Tibial artery (tissue), 4 donors: ENCODE results near the gene MINDY4B.

Source experiments
- DNase-seq, 2 donors: peaks; one replicate each; pipeline ENCODE4 v3.0.0-alpha.2; 2019
- H3K27ac ChIP-seq, 2 donors: fragments of 200-600 bp; sonication (generic) in 1 of 2; 1 replicate in 1 of 2; 2 replicates in 1 of 2; pipeline ENCODE4 v1.5.1; 2018 to 2019; ENCODE audit warnings: mild to moderate bottlenecking in 1 of 2
- H3K27me3 ChIP-seq, 2 donors: fragments of 200-600 bp; sonication (generic) in 1 of 2; one replicate each; pipeline versions ENCODE4 v1.5.1 to v1.6.0; 2016 to 2019
- H3K36me3 ChIP-seq, 3 donors: fragments of 200-600 bp; sonication (generic) in 2 of 3; one replicate each; pipeline ENCODE4 v1.5.1; 2016 to 2019; ENCODE audit warnings: mild to moderate bottlenecking in 2 of 3
- H3K4me1 ChIP-seq, 4 donors: fragments of 200-600 bp; sonication (generic) in 2 of 4; 1 replicate in 3 of 4; 2 replicates in 1 of 4; pipeline ENCODE4 v1.5.1; 2016 to 2019
- H3K4me3 ChIP-seq, 2 donors: fragments of 200-600 bp; sonication (generic) in 1 of 2; 1 replicate in 1 of 2; 2 replicates in 1 of 2; pipeline ENCODE4 v1.5.1; 2018 to 2019; ENCODE audit warnings: mild to moderate bottlenecking in 2 of 2
- H3K9me3 ChIP-seq, 3 donors: fragments of 200-600 bp; sonication (generic) in 1 of 3; one replicate each; pipeline ENCODE4 v1.5.1; 2016 to 2019
- CTCF ChIP-seq, 2 experiments: fragments of 200-600 bp in 1 of 2; fragments of 450-650 bp in 1 of 2; IDR thresholded peaks; one replicate each; pipeline ENCODE4 v1.5.1; 2017 to 2019; ENCODE audit warnings: antibody characterized with exemption in 2 of 2, mild to moderate bottlenecking in 1 of 2, moderate library complexity in 1 of 2
- intact Hi-C: fragments of 100-400 bp; cut with DNase I; formaldehyde crosslinking; loops from one replicate; pipeline ENCODE4 v1.15.0; 2023; ENCODE audit warnings: low total_unique reads

Gene MINDY4B

DNA sequence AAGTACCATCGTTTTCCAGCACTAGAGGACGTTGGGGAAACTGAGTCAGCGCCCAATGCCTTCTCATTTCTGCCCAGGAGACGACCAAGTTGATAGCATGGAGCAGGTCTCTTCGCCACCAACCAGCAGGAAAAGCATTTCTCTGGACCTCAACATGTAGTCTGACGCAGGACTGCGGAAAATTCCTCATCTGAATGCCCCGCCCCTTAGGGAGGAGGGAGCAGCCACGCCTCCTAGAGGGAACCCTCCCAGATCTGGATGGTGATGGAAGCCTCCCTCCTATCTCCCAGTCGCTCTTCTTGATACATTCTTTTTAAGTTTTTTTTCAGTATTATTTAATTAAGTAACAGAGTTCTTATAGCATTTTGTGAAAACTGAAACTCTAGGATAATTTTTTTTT, 17.4 kb upstream of the MINDY4B start:
- no peaks in the 10 kb centered on the region for H3K36me3 ChIP-seq
- H3K4me3 ChIP-seq = no peak overlapping the region
- no peak overlapping the region for H3K27ac ChIP-seq
- intact Hi-C loops = no loop called here
- no peaks in the 10 kb centered on the region for H3K4me1 ChIP-seq
- DNase-seq = no peak
- no peak for TF ChIP-seq CTCF (IDR thresholded peaks at IDR 0.05)
- H3K9me3 ChIP-seq = no peaks in the 10 kb centered on the region
- H3K27me3 ChIP-seq = peaks cover 0 to 5% of the 10 kb centered on the region in 2 donors

DNA sequence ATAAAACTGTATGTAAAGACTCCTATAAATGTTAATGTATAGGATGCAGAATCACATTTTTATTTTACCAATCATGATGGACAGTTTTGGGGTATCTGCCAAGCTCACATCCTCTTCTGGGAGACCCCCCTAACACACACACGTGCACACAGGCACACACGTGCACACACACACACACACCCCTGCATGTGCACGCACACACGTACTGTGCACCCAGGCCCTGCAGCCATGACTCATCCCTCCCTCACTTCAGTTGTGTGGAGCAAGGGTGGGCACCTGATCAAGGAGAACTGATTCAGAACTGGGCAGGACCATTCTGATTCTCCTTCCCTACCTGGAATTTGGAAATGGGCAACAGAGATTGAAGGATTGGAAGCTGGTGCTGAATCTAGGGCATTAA, 16.0 kb upstream of the MINDY4B start:
- no peaks in the 10 kb centered on the region for H3K36me3 ChIP-seq
- peaks cover 0 to 5% of the 10 kb centered on the region in 2 donors for H3K27me3 ChIP-seq
- H3K9me3 ChIP-seq = no peaks in the 10 kb centered on the region
- H3K27ac ChIP-seq = no peak overlapping the region
- intact Hi-C loops = no loop called here
- H3K4me3 ChIP-seq = no peak overlapping the region
- no peak for TF ChIP-seq CTCF (IDR thresholded peaks at IDR 0.05)
- DNase-seq = no peak
- H3K4me1 ChIP-seq = no peaks in the 10 kb centered on the region

GRCh38 chr3:150920236-150920635, 15.0 kb upstream of the MINDY4B start:
- H3K27me3 ChIP-seq = peaks cover 0 to 3% of the 10 kb centered on the region in 2 donors
- DNase-seq = no peak
- no peak overlapping the region for H3K27ac ChIP-seq
- intact Hi-C loops = no loop called here
- H3K36me3 ChIP-seq = no peaks in the 10 kb centered on the region
- H3K9me3 ChIP-seq = no peaks in the 10 kb centered on the region
- no peaks in the 10 kb centered on the region for H3K4me1 ChIP-seq
- no peak overlapping the region for H3K4me3 ChIP-seq
- no peak for TF ChIP-seq CTCF (IDR thresholded peaks at IDR 0.05)

DNA sequence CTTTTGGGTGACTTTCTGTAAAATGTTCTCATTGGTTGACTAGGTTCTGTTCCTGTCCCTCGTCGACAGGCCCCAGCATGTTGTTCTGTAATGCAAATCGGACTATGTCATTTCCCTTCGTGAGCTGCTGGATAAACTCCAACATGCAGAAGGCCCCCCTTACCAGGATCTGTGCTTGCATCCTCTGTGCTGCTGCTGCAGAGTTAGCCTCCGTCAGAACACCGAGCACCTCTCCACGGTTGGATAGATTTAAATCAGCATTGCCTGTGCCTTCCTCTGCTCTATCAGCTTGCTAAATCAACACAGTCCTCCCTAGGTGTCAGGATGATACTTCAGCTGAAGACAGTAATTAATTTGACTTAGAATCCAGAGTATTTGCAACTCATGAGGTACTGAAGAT, 12.7 kb upstream of the MINDY4B start:
- Histone ChIP-seq H3K27ac (no peak overlapping the region), H3K9me3 (no peaks in the 10 kb centered on the region), H3K36me3 (no peaks in the 10 kb centered on the region), H3K27me3 (peaks cover 0 to 3% of the 10 kb centered on the region in 2 donors), H3K4me1 (no peaks in the 10 kb centered on the region), H3K4me3 (no peak overlapping the region)
- no peak for TF ChIP-seq CTCF (IDR thresholded peaks at IDR 0.05)
- intact Hi-C loops = no loop called here
- no peak for DNase-seq

- intact Hi-C loops = no loop called here
- Histone ChIP-seq H3K4me3 (no peak overlapping the region), H3K36me3 (no peaks in the 10 kb centered on the region), H3K27me3 (no peaks in the 10 kb centered on the region), H3K4me1 (no peaks in the 10 kb centered on the region), H3K27ac (no peak overlapping the region), H3K9me3 (no peaks in the 10 kb centered on the region)
- no peak for DNase-seq
- TF ChIP-seq CTCF (IDR thresholded peaks at IDR 0.05) = no peak
These were observed 8.1 kb upstream of the MINDY4B start for GRCh38 chr3:150913133-150913922.
